NOMO-1 treated with dmso at 0.1 percent for 144 hours (cell line): ENCODE results near the gene OCA2.
"Not testable (repeated sequence)": the region's sequence is repeated elsewhere in the genome, so short reads cannot be mapped to it uniquely, and the experiment has no call there.

Source experiments
- DNase-seq: peaks from one replicate; lab custom pipeline; 2025; ENCODE audit not compliant: unreplicated experiment; lab: John Stamatoyannopoulos, UW

Gene OCA2

GRCh38 chr15:27956285-27956684, 142.8 kb downstream of the OCA2 start:
- DNase-seq = no peak

DNA sequence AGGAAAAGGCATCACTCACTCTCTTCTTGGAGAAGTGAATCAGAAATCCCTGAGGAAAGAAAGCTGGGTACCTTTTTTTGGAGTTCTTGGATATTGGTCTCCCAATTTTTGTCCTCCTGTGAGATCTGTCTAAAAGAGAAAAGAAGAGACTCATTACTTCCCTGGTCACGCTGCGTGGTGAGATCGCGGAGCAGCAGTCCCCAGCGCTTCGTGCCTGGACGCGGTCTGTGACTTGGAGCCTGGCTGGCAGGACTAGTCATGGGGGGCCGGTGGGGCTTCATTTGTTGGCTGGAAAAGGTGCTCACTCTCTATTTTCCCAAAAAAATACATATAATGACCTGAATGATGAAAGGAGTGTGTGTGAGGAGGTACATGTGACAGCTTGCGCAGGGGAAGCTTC, 144.0 kb downstream of the OCA2 start:
- DNase-seq = no peak

DNA sequence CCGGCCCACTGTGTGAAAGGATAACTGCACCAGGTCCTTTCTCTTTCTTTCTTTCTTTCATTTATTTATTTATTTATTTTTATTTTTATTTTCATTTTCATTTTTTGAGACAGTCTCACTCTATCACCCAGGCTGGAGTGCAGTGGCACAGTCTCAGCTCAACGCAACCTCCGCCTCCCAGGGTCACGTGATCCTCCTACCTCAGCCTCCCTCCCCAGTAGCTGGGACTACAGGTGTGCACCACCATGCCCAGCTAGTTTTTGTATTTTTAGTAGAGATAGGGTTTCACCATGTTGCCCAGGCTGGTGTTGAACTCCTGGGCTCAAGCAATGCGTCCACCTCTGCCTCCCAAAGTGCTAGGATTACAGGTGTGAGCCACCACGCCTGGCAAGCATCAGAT, 146.5 kb downstream of the OCA2 start:
- DNase-seq = not testable (repeated sequence)

DNA sequence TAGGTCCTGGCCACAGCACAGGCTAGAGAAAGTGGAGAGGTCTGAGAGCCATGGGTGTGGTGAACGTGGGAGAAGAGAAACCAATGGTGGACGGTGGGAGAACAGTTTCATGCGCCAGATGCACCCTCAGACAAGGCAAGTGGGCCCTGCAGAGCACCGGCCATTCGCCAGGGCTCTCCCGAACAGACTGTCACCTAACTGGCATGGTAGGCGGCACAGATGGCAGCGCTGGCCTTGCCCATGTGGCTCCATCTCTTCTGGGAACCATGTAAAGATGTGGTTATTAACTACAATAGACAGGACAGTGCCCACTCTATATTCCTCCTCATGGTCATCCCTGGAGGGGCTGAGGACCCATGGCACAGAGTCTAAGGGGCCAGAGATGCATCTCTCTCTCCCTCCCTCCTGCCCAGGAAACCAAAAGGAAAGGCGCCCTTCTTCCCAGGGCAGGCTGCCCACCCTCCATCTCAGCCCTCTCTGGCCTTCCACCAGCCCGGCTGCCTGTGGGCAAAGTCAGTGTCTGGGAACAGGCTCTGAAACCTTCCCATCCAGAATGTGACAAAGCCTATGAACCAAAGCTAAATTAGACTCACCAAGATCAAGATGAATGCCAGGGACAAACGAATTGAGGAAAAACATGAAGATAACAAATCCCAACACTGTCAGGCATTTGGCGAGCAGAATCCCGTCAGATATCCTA, 147.8 kb downstream of the OCA2 start:
- no peak for DNase-seq

GRCh38 chr15:27949089-27949488, 150.0 kb downstream of the OCA2 start:
- no peak for DNase-seq

- DNase-seq = no peak
Measured at GRCh38 chr15:27939246-27939645, 159.9 kb downstream of the OCA2 start.

DNA sequence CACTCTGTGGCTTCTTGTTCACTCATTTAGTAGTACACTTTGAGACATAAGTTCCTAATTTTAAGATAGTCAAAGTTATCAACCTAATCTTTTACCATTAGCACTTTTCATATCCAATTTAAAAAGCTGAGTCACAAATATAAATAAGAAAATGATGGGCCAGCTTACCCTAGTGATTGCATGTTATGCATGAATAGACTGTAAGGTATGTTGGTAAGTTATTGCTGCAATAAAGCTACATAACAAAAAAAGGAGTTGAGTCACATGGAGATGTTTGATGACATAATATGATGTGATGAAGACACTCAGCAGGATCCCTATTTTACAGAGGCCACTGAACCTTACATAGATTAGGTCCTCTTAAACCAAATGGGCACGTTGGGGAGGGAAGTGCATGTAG, 161.3 kb downstream of the OCA2 start:
- DNase-seq = no peak

DNA sequence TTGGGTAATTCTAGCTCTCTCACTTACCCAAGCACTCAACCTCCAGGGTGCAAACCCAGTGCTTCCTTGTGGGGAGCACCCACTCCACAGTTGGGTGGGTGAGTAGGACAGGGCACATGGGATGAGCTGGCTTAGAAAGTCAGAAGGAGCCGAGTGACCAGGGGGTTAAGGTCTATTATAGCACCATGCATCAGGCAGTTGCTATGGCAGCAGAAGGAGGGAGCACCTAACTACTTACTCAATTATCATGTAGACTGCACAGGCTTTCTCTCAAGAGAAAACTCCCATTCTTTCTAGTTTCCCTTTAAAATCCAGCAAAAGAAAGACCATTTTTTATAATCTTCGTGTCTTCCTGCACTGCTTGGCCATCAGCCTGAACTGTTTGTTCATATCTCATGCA, 163.0 kb downstream of the OCA2 start:
- DNase-seq = no peak

DNA sequence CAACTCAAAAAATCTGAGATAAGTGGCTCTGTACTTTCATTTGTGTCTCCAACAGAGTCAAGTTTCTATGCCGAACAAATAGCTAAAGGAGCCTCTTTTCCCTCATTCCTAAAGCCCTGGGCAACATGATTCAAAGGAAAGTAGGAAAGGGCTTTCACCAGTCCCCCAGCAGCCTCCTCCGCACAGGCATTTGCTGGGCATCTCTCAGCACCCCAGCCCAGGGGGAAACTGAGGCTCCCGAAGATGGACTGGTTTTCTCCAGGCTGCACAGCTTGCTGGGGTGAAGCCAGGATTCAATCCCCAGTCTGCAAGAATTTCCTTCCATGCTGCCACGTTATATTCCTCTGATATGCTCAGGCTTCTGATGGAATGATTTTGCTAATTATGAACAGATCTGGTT, 163.8 kb downstream of the OCA2 start:
- DNase-seq = no peak

DNA sequence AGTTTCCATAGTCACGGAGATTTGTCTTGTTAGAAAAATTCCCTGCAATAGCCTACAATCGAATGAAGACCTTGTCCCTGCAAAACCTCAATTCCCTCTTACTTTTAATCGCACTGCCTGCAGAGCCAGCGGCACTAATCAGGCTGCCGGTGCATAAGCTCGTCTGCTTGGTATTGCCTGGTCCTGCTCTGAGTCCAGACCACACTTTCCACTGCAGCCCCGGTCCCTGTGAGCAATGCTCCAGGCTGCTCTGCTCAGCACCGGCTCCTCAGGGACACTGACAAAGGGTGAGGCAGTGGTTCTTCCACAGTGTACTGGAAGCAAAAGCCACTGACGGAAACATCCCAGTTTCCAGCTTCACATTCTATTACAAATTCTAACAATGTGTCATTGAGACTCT, 164.3 kb downstream of the OCA2 start:
- no peak for DNase-seq

- no peak for DNase-seq
Measured at GRCh38 chr15:27933562-27933961, 165.6 kb downstream of the OCA2 start.

DNA sequence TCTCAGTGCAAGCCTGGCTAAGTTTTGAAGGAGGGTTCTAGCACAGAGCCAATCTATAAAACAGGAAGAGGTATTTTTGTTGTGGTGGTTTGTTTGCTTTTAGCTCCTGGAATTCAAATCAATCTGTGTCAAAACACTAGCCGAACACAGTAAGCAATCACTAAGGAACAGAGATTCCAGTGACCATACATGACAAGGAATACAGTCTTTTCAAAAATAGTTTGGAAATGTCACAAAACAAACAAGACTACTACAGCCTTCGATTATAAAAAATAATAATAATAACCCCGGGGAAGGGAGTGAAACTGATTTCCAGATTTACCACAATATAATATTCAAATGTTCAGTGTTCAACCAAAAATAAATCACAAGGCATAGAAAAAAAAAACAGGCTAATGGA, 166.5 kb downstream of the OCA2 start:
- no peak for DNase-seq

DNA sequence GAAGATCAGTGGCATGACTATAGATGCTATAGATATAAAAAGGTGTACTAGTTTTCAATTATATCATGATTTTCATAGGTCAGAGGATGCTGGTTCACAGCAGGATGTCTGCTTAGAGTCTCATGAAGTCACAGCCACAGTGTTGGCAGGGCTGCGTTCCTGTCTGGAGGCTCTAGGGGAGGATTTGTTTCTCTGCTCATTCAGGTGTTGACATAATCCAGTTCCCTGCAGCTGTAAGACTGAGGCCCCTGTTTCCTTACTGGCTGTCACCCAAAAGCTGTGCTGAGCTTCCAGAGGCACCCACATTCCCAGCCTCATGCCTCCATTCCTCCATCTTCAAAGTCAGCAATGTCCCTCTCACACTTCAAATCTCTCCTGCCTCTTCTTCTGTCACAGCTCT, 170.7 kb downstream of the OCA2 start:
- no peak for DNase-seq

DNA sequence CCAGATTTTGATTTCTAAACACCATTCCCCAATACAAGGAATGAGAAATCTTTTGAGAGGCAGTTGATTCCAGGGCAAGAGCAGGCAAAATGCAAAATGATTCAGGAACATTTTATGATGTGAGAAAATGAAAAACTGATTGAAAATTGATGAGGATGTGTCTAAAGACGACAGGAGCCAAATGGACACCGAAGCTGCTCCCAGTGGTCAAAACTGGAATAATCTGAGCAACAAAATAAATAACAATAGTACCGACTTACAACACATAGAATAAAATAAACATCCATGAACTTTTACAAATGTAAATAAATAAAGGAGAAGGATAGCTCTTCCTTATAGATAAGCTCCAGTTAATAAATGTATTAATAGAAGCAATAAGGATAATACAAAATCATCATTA, 186.8 kb downstream of the OCA2 start:
- no peak for DNase-seq

- DNase-seq = no peak
Measured at GRCh38 chr15:27906802-27907201, 192.3 kb downstream of the OCA2 start.

DNA sequence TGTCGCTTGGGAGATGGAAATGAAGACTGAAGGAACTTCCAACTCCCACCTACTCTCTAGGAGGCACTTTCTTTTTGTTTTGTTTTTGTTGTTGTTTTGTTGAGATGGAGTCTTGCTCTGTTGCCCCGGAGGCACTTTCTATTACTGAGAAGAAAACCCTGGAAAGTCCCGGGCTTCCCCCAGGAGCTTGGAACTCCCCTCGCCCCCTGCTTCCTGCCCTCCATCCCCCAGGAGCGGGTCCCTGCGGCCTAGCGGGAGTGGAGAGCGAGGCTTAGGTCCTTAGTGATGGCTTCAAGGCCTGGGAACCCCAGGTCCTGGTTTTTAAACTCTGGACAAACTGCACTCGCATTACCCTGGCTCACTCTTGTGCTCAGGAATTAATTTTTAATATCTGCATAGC, 195.7 kb downstream of the OCA2 start:
- no peak for DNase-seq

DNA sequence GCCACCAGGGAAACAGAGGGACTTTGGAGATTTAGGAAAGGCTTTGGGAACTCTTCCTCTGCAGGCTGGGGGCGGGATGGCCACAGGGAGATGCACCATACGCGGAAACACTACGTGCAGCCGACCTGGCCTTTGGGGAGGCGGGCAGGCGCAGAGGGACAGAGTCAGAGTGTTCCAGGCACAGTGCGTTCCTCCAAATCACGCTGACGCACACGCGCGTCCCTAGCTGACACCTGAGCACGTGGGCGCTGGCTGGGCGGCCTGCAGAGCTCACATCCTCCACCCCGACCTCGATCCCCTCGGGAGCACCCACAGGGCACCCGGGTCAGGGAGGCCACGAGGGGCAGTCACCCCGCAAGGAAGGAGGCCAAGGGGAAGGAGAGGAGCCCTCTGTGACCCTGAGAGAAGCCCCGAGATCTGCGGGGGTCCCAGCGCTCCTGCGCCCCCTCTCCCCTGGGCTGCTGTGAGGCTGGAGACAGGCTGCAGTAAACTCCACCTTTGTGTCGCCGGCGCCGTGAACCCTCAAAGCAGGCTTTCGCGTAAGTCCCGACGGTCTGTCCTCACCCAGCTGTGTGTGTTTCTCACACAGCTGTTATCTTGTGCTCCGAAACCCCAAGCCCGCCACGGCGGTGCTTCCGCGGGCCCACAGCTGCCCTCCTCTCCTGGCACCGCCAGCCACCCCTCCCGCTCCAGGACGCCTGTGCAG, 196.3 kb downstream of the OCA2 start:
- DNase-seq = no peak

GRCh38 chr15:27899583-27900285, 199.4 kb downstream of the OCA2 start:
- no peak for DNase-seq

DNA sequence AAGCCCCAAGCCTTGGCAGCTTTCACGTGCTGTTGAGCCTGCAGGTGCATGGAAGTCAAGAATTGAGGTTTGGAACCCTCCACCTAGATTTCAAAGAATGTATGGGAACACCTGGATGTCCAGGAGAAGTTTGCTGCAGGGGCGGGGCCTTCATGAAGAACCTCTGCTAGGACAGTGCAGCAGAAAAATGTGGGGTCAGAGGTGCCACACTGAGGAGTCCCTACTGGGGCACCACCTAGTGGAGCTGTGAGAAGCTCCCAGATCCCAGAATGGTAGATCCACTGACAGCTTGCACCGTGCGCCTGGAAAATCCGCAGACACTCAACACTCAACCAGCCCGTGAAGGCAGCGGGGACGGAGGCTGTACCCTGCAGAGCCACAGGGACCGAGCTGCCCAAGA, 201.6 kb downstream of the OCA2 start:
- no peak for DNase-seq

GRCh38 chr15:27894645-27895044, 204.5 kb downstream of the OCA2 start:
- no peak for DNase-seq

DNA sequence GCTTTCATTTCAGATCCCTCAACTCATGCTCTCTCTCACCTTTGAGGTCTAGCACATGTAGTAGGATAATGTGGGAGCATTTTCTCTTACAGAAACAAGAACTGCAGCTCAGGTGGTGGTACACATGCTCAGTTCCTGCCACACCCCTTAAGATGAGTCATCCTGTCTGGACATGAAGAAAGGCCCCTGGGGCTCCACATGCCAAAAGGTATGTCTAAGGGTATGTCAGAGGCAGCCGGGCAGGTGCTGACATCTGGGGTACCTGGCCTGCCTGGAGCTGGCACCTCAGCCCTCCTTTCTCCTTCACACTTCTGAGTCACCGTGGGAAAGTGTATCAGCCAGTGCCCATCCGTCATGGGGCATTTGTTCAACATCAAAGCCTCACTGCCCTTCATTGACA, 209.9 kb downstream of the OCA2 start:
- no peak for DNase-seq

DNA sequence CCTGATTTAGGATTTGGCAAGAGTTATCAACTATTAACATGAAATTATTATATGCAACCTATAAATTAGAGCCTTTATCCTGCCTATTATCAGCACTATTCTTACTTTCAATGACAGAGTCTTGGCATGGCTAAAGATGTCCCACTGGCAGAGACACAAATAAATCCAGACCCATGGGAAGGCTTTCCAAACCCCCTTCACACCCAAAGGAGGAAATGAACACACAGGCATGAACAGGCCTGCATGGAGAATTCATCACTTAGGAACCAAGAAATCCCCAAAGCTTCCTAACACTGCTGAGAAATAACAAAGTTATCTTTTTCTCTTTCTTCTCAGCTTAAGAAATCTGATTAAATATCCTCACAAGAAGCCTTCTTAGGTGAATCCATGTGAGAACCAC, 213.9 kb downstream of the OCA2 start:
- DNase-seq = no peak
